ENCODE data around the gene EVX2. TPM values are rescaled to one million over a fixed set of nuclear protein-coding genes. Genes with fewer than 3 reads are reported as not detected.
A peak's percentile ranks its signal among the peaks of the same experiment; 100 is the strongest.

The EVX2 gene
- total RNA-seq, 3 donors from 2014 or later (not counting 1 experiment from before 2014, with no cell fraction given), result not detected

- Histone ChIP-seq H3K9me3 (ENCODE audit: control insufficient read depth, insufficient read depth, low read length) (peaks cover 8% of the 10 kb centered on the region), H3K4me1 (ENCODE audit: control insufficient read depth, insufficient read depth, low read length) (peaks cover 13% of the 10 kb centered on the region), H3K4me3 (ENCODE audit: low read length) (no peak within 1 kb of the TSS), H3K27ac (ENCODE audit: low read length) (no peak within 1 kb of the TSS), H3K27me3 (ENCODE audit: control insufficient read depth, insufficient read depth, low read length) (peaks cover 86% of the 10 kb centered on the region), H3K36me3 (ENCODE audit: control insufficient read depth, insufficient read depth, low read length) (no peaks in the 10 kb centered on the region)
- peak within 1 kb of the TSS; percentile 80 for H3K4me3 Mint-ChIP-seq
- peaks cover 13% of the 10 kb centered on the region for H3K36me3 Mint-ChIP-seq
- no peak for TF ChIP-seq CTCF (IDR thresholded peaks at IDR 0.05)
- H3K9me3 Mint-ChIP-seq, result peaks cover 2% of the 10 kb centered on the region in 2 donors
- intact Hi-C loops (cut with micrococcal nuclease), result loop anchor here (5.0 kb wide), 1 partner anchor 36 kb away; no protein-coding TSS in a partner anchor
- peaks cover 11% of the 10 kb centered on the region in 2 donors for H3K4me1 Mint-ChIP-seq
- H3K27ac Mint-ChIP-seq, result no peak within 1 kb of the TSS
- peaks cover 78 to 80% of the 10 kb centered on the region in 2 donors for H3K27me3 Mint-ChIP-seq (ENCODE audit: low read depth in 2 of 2)
- peak in 1 of 2 donors; percentile 45 for DNase-seq
- ATAC-seq, result peak in 2 of 3 donors; percentile 61 to 71
- WGBS (ENCODE audit: insufficient coverage), result 5% methylated on average over 84 of the region's 84 CpGs
Observed at GRCh38 chr2:176122683-176123410, 39.1 kb upstream of the EVX2 start, which contains the start of gene HOXD9. TSS of gene HOXD9 (plus strand) at chr2:176122719. CDS start at chr2:176122769, 50 bp downstream.

- peaks cover 8% of the 10 kb centered on the region for H3K9me3 ChIP-seq (ENCODE audit: control insufficient read depth, insufficient read depth, low read length)
- Mint-ChIP-seq H3K27ac (no peak overlapping the region), H3K9me3 (peaks cover 2% of the 10 kb centered on the region in 2 donors), H3K4me1 (peaks cover 9 to 11% of the 10 kb centered on the region in 2 donors), H3K27me3 (ENCODE audit: low read depth in 2 of 2) (peaks cover 78 to 79% of the 10 kb centered on the region in 2 donors), H3K36me3 (peaks cover 14% of the 10 kb centered on the region), H3K4me3 (peak overlapping the region; percentile 80)
- no peak overlapping the region for H3K4me3 ChIP-seq (ENCODE audit: low read length)
- peaks cover 86% of the 10 kb centered on the region for H3K27me3 ChIP-seq (ENCODE audit: control insufficient read depth, insufficient read depth, low read length)
- no peaks in the 10 kb centered on the region for H3K36me3 ChIP-seq (ENCODE audit: control insufficient read depth, insufficient read depth, low read length)
- WGBS (ENCODE audit: insufficient coverage), result 7% methylated on average over 43 of the region's 47 CpGs
- TF ChIP-seq CTCF (IDR thresholded peaks at IDR 0.05), result no peak
- DNase-seq (no peak), ATAC-seq (peak in 2 of 3 donors; percentile 31 to 45)
- intact Hi-C loops (cut with micrococcal nuclease), result loop anchor here (5.0 kb wide), 1 partner anchor 35 kb away; no protein-coding TSS in a partner anchor
- H3K4me1 ChIP-seq (ENCODE audit: control insufficient read depth, insufficient read depth, low read length), result peaks cover 13% of the 10 kb centered on the region
- H3K27ac ChIP-seq (ENCODE audit: low read length), result no peak overlapping the region
Observed at GRCh38 chr2:176122052-176122682, 38.4 kb upstream of the EVX2 start.

- Mint-ChIP-seq H3K27ac (no peak overlapping the region), H3K4me1 (peaks cover 9 to 11% of the 10 kb centered on the region in 2 donors), H3K4me3 (no peak overlapping the region), H3K9me3 (peaks cover 2% of the 10 kb centered on the region in 2 donors), H3K36me3 (peaks cover 14% of the 10 kb centered on the region), H3K27me3 (ENCODE audit: low read depth in 2 of 2) (peaks cover 78 to 80% of the 10 kb centered on the region in 2 donors)
- Histone ChIP-seq H3K4me1 (ENCODE audit: control insufficient read depth, insufficient read depth, low read length) (peaks cover 13% of the 10 kb centered on the region), H3K4me3 (ENCODE audit: low read length) (no peak overlapping the region), H3K36me3 (ENCODE audit: control insufficient read depth, insufficient read depth, low read length) (no peaks in the 10 kb centered on the region), H3K27me3 (ENCODE audit: control insufficient read depth, insufficient read depth, low read length) (peaks cover 86% of the 10 kb centered on the region), H3K27ac (ENCODE audit: low read length) (no peak overlapping the region), H3K9me3 (ENCODE audit: control insufficient read depth, insufficient read depth, low read length) (peaks cover 13% of the 10 kb centered on the region)
- no peak for TF ChIP-seq CTCF (IDR thresholded peaks at IDR 0.05)
- no peak for DNase-seq
- WGBS (ENCODE audit: insufficient coverage), result 14% methylated on average over 50 of the region's 53 CpGs
- intact Hi-C loops (cut with micrococcal nuclease), result loop anchor here (5.0 kb wide), 1 partner anchor 34 kb away; no protein-coding TSS in a partner anchor
- ATAC-seq, result no peak
Observed at GRCh38 chr2:176121190-176122051, 37.7 kb upstream of the EVX2 start.
